GM13977 (cell line): ENCODE measurements around the gene NAGS.

Experiments used
- DNase-seq: peaks from one replicate; pipeline ENCODE4 v3.0.0; 2012; ENCODE audit warnings: low spot score
- CTCF ChIP-seq: IDR thresholded peaks from 2 replicates; pipeline ENCODE4 v1.5.1; 2012; ENCODE audit warnings: mild to moderate bottlenecking, control low read depth; ENCODE audit not compliant: insufficient read depth; ENCODE audit errors: extremely low read depth, missing control alignments
- in situ Hi-C: fragments of 300-500 bp; cut with MboI; formaldehyde crosslinking; loops from one replicate; pipeline ENCODE4 v1.12.0; 2022; ENCODE audit warnings: low sequenced_read_pairs, low pct_unique_long_range_greater_than_20kb, mixed read lengths, inconsistent platforms; ENCODE audit not compliant: unreplicated experiment

NAGS gene

GRCh38 chr17:43978078-43978477 is 26.3 kb upstream of the NAGS start:
- in situ Hi-C loops = no loop called here
- DNase-seq = no peak
- TF ChIP-seq CTCF = no peak

GRCh38 chr17:43979011-43979410 is 25.4 kb upstream of the NAGS start:
- TF ChIP-seq CTCF = no peak
- in situ Hi-C loops = no loop called here
- no peak for DNase-seq

GRCh38 chr17:43979671-43980070 is 24.8 kb upstream of the NAGS start:
- in situ Hi-C loops = no loop called here
- no peak for DNase-seq
- no peak for TF ChIP-seq CTCF

- DNase-seq = no peak
- TF ChIP-seq CTCF = no peak
- in situ Hi-C loops = no loop called here
These were observed 22.3 kb upstream of the NAGS start for GRCh38 chr17:43982171-43982570.

- TF ChIP-seq CTCF = no peak
- in situ Hi-C loops = no loop called here
- no peak for DNase-seq
These were observed 21.3 kb upstream of the NAGS start for GRCh38 chr17:43983196-43983514.

GRCh38 chr17:43983515-43984411 is 20.7 kb upstream of the NAGS start:
- DNase-seq = no peak
- no peak for TF ChIP-seq CTCF
- in situ Hi-C loops = no loop called here

GRCh38 chr17:43984521-43984920 is 19.9 kb upstream of the NAGS start:
- in situ Hi-C loops = no loop called here
- no peak for TF ChIP-seq CTCF
- no peak for DNase-seq
